IMR-90 (cell line): Measurements from ENCODE around the gene IL15RA. TPM values are rescaled to one million over a fixed set of nuclear protein-coding genes. Genes with fewer than 3 reads are reported as not detected.

Experiments used
- ATAC-seq: fragments of 200-7000 bp; cut with Tn5 transposase; 2 replicates; pipeline ENCODE4 v1.9.1; 2020; ENCODE audit warnings: low read depth, mild to moderate bottlenecking, moderate library complexity
- BruUV-seq: library from RNA; stranded (reverse); fragments of 400-500 nt; replicated peaks from 2 replicates; lab custom pipeline; 2021; lab: Mats Ljungman, UMichigan
- CTCF ChIA-PET: fragments of 300-600 bp; formaldehyde crosslinking; extraction: SDS; loops from one replicate; lab custom pipeline; 2021; ENCODE audit warnings: antibody characterized with exemption; lab: Yijun Ruan, JAX
- POLR2A ChIA-PET: fragments of 300-600 bp; sonication (Branson Sonifier 250); formaldehyde crosslinking; loops from one replicate; lab custom pipeline; 2022; ENCODE audit warnings: antibody characterized with exemption; ENCODE audit not compliant: unreplicated experiment; lab: Charles Lee
- DNase-seq: peaks from one replicate; pipeline ENCODE4 v3.0.0; 2013
- H2AFZ ChIP-seq: replicated peaks from 2 replicates; pipeline ENCODE3; 2013; ENCODE audit warnings: low read length, mild to moderate bottlenecking; ENCODE audit not compliant: poor library complexity
- H2AK5ac ChIP-seq: 2 replicates; pipeline ENCODE4 v1.6.1; 2013; ENCODE audit warnings: low read depth, low read length, inconsistent platforms
- H2AK9ac ChIP-seq: replicated peaks from 2 replicates; pipeline ENCODE3; 2013; ENCODE audit warnings: mild to moderate bottlenecking, low read depth, low read length, moderate library complexity; ENCODE audit not compliant: poor library complexity
- H2BK120ac ChIP-seq: 2 replicates; pipeline ENCODE4 v1.6.1; 2013; ENCODE audit warnings: low read depth, low read length, inconsistent platforms
- H2BK15ac ChIP-seq: 3 replicates; pipeline ENCODE4 v1.6.1; 2013; ENCODE audit warnings: low read depth, low read length, inconsistent platforms
- H2BK20ac ChIP-seq: 2 replicates; pipeline ENCODE4 v1.6.1; 2013; ENCODE audit warnings: low read depth, mild to moderate bottlenecking, inconsistent platforms, low read length, moderate library complexity
- H2BK5ac ChIP-seq: 2 replicates; pipeline ENCODE4 v1.6.1; 2013; ENCODE audit warnings: mild to moderate bottlenecking, low read depth, low read length, inconsistent platforms; ENCODE audit not compliant: poor library complexity, severe bottlenecking
- H3K14ac ChIP-seq: replicated peaks from 2 replicates; pipeline ENCODE4 v1.6.1; 2013; ENCODE audit warnings: low read depth, low read length, inconsistent platforms
- H3K18ac ChIP-seq: 2 replicates; pipeline ENCODE4 v1.6.1; 2013; ENCODE audit warnings: low read depth, low read length, control low read depth
- H3K23ac ChIP-seq: 2 replicates; pipeline ENCODE4 v1.6.1; 2013; ENCODE audit warnings: low read depth, low read length, inconsistent platforms
- H3K27ac ChIP-seq: 2 replicates; pipeline ENCODE4 v1.5.1; 2013; ENCODE audit warnings: mild to moderate bottlenecking, control low read depth, low read length; ENCODE audit not compliant: insufficient read depth
- H3K27me3 ChIP-seq: 2 replicates; pipeline ENCODE4 v1.6.1; 2013; ENCODE audit warnings: low read length; ENCODE audit not compliant: control insufficient read depth, insufficient read depth
- H3K36me3 ChIP-seq: 2 replicates; pipeline ENCODE4 v1.6.1; 2013; ENCODE audit warnings: low read length, mixed read lengths; ENCODE audit not compliant: control insufficient read depth, insufficient read depth
- H3K4ac ChIP-seq: 2 replicates; pipeline ENCODE4 v1.6.1; 2013; ENCODE audit warnings: low read depth, low read length, inconsistent platforms
- H3K4me1 ChIP-seq: 2 replicates; pipeline ENCODE4 v1.6.1; 2013; ENCODE audit warnings: low read length, mixed read lengths; ENCODE audit not compliant: control insufficient read depth, insufficient read depth
- H3K4me2 ChIP-seq: 2 replicates; pipeline ENCODE4 v1.6.1; 2013; ENCODE audit warnings: low read depth, mild to moderate bottlenecking, control low read depth, low read length, moderate library complexity
- H3K4me3 ChIP-seq: 2 replicates; pipeline ENCODE4 v1.5.1; 2013; ENCODE audit warnings: low read depth, mild to moderate bottlenecking, control low read depth, low read length, moderate library complexity; ENCODE audit not compliant: insufficient read depth
- H3K56ac ChIP-seq: 2 replicates; pipeline ENCODE4 v1.6.1; 2013; ENCODE audit warnings: low read length, inconsistent platforms; ENCODE audit not compliant: insufficient read depth; ENCODE audit errors: extremely low read depth
- H3K79me1 ChIP-seq, 2 experiments: 2 replicates each; pipeline ENCODE4 v1.6.1; 2013; ENCODE audit warnings: low read length in 2 of 2, inconsistent platforms in 1 of 2, low read depth in 1 of 2
- H3K9ac ChIP-seq: 2 replicates; pipeline ENCODE4 v1.6.1; 2013; ENCODE audit warnings: low read depth, low read length, control low read depth
- H3K9me1 ChIP-seq: 2 replicates; pipeline ENCODE4 v1.6.1; 2013; ENCODE audit warnings: low read length, inconsistent platforms; ENCODE audit not compliant: insufficient read depth
- H3K9me3 ChIP-seq: 2 replicates; pipeline ENCODE4 v1.6.1; 2013; ENCODE audit warnings: low read length; ENCODE audit not compliant: control insufficient read depth, insufficient read depth
- H4K20me1 ChIP-seq: 2 replicates; pipeline ENCODE4 v1.6.1; 2013; ENCODE audit warnings: low read length, inconsistent platforms; ENCODE audit not compliant: insufficient read depth
- H4K5ac ChIP-seq: 2 replicates; pipeline ENCODE4 v1.6.1; 2013; ENCODE audit warnings: mild to moderate bottlenecking, low read depth, low read length, control low read depth
- H4K8ac ChIP-seq, 2 experiments: 2 replicates each; pipeline ENCODE4 v1.6.1; 2013; ENCODE audit warnings: low read depth in 2 of 2, low read length in 2 of 2, control low read depth in 1 of 2, inconsistent platforms in 1 of 2
- H4K91ac ChIP-seq: 2 replicates; pipeline ENCODE4 v1.6.1; 2013; ENCODE audit warnings: low read depth, low read length, inconsistent platforms; ENCODE audit not compliant: insufficient read depth
- CEBPB ChIP-seq: IDR thresholded peaks from 2 replicates; pipeline ENCODE4 v1.6.1; 2012; ENCODE audit warnings: low read depth, low read length, improper control_type of control experiment
- CHD1 ChIP-seq: IDR thresholded peaks from 2 replicates; pipeline ENCODE4 v1.6.1; 2012; ENCODE audit warnings: low read depth, low read length, improper control_type of control experiment
- FOS ChIP-seq: fragments of 150-350 bp; IDR thresholded peaks from 2 replicates; pipeline ENCODE4 v1.6.1; 2016; ENCODE audit warnings: low read depth, low read length
- MAFK ChIP-seq: IDR thresholded peaks from 2 replicates; pipeline ENCODE4 v1.6.1; 2012; ENCODE audit warnings: low read depth, low read length, improper control_type of control experiment
- RAD21 ChIP-seq: IDR thresholded peaks from 2 replicates; pipeline ENCODE4 v1.6.1; 2012; ENCODE audit warnings: low read length, improper control_type of control experiment
- RCOR1 ChIP-seq: IDR thresholded peaks from 2 replicates; pipeline ENCODE4 v1.6.1; 2012; ENCODE audit warnings: mild to moderate bottlenecking, low read length, improper control_type of control experiment; ENCODE audit not compliant: insufficient replicate concordance
- RFX5 ChIP-seq: IDR thresholded peaks from 2 replicates; pipeline ENCODE4 v1.8.0; 2012; ENCODE audit warnings: low read depth, mild to moderate bottlenecking, low read length, moderate library complexity
- SMC3 ChIP-seq: fragments of 150-350 bp; IDR thresholded peaks from 2 replicates; pipeline ENCODE4 v1.6.1; 2016; ENCODE audit warnings: low read depth, mild to moderate bottlenecking, antibody characterized with exemption, low read length, moderate library complexity
- WGBS, 2 experiments: methylation state at CpG; one replicate each; pipeline versions ENCODE4 v1.1.5 to v1.1.7; 2013; ENCODE audit warnings: missing lambda C conversion rate in 2 of 2; ENCODE audit not compliant: insufficient read length in 1 of 2; ENCODE audit errors: extremely low coverage in 2 of 2; 5-methylcytosine and 5-hydroxymethylcytosine counted together
- dilution Hi-C: fragments of 300-500 bp; cut with HindIII; formaldehyde crosslinking; loops from one replicate; pipeline ENCODE4 v1.14.3; 2018; ENCODE audit warnings: low sequenced_read_pairs; ENCODE audit not compliant: unreplicated experiment
- in situ Hi-C: fragments of 300-500 bp; cut with MboI; formaldehyde crosslinking; loops from 3 replicates; pipeline ENCODE4 v1.14.3; 2019; ENCODE audit warnings: low sequenced_read_pairs, inconsistent platforms, mixed read lengths
- intact Hi-C: fragments of 100-400 bp; cut with micrococcal nuclease; formaldehyde crosslinking; loops from 2 replicates; pipeline ENCODE4 v1.10.0; 2022
- polyA plus RNA-seq, 3 experiments: library from polyadenylated mRNA; depleted of rRNA; stranded (reverse); fragments of >200 nt; gene quantifications; 2 replicates each; pipeline ENCODE4 v1.2.3, GENCODE V29; 2012; ENCODE audit warnings: low replicate concordance in 1 of 3
- total RNA-seq: library from RNA; depleted of rRNA; stranded (reverse); fragments of >200 nt; gene quantifications from 2 replicates; pipeline ENCODE4 v1.2.3, GENCODE V29; 2012
- TF ChIP-seq, protein P1 (sequence below): fragments of 150-350 bp; IDR thresholded peaks from 2 replicates; pipeline ENCODE4 v1.6.1; 2017; ENCODE audit warnings: mild to moderate bottlenecking, antibody characterized with exemption, low read length, low read depth
- TF ChIP-seq, protein P2 (sequence below): conservative IDR thresholded peaks from 2 replicates; pipeline ENCODE4 v1.5.1; 2012; ENCODE audit warnings: mild to moderate bottlenecking, low read depth, low read length, improper control_type of control experiment

The IL15RA gene
- total and polyA plus RNA-seq, 2 of the 4 experiments (the other 2 are of a cell fraction) = 2.0 to 7.6 TPM

DNA sequence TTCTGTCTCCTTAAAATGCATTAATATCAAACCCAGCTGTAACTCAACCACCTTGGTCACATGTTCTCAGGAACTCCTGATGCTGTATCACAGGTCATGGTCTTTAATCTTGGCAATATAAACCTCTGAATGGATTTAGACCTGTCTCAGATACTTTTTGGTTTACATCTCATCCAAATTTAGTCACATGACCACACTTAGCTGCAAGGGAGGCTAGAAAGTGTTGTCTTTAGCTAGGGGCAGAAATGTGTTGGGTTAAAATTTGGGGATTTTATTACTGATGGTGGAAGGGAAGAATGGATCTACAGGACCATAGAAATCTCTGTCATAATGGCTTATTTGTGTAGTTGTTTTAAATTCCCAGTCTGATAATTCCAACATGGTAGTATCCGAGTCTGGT, 29.6 kb upstream of the IL15RA start:
- H3K56ac ChIP-seq = no peak overlapping the region
- CTCF ChIA-PET = no interaction called here
- DNase-seq (no peak), ATAC-seq (no peak)
- in situ Hi-C loops (no loop called here), dilution Hi-C loops (no loop called here), intact Hi-C loops (no loop called here)
- no peak overlapping the region for H2AK9ac ChIP-seq
- H3K18ac ChIP-seq = no peak overlapping the region
- no peak overlapping the region for H2BK15ac ChIP-seq
- H3K79me1 ChIP-seq = no peaks in the 10 kb centered on the region
- H4K91ac ChIP-seq = no peak overlapping the region
- no peak overlapping the region for H3K4ac ChIP-seq
- POLR2A ChIA-PET = no interaction called here
- H3K9ac ChIP-seq = no peak overlapping the region
- H3K14ac ChIP-seq = no peak overlapping the region
- BruUV-seq = no TSS peak
- H2AFZ ChIP-seq = no peak overlapping the region
- WGBS, 2 experiments = no CpG with 5 or more reads among the region's 1 CpG
- no peak overlapping the region for H2AK5ac ChIP-seq
- H4K20me1 ChIP-seq = no peaks in the 10 kb centered on the region
- no peaks in the 10 kb centered on the region for H3K9me1 ChIP-seq
- H4K5ac ChIP-seq = no peak overlapping the region
- peaks cover 3% of the 10 kb centered on the region for H3K9me3 ChIP-seq
- H3K23ac ChIP-seq = no peak overlapping the region
- H3K4me2 ChIP-seq = no peak overlapping the region
- TF ChIP-seq RCOR1 (no peak), RFX5 (no peak), SMC3 (no peak), FOS (no peak), RAD21 (no peak), CHD1 (no peak), CEBPB (no peak), MAFK (no peak)
- TF ChIP-seq, protein P1, sequence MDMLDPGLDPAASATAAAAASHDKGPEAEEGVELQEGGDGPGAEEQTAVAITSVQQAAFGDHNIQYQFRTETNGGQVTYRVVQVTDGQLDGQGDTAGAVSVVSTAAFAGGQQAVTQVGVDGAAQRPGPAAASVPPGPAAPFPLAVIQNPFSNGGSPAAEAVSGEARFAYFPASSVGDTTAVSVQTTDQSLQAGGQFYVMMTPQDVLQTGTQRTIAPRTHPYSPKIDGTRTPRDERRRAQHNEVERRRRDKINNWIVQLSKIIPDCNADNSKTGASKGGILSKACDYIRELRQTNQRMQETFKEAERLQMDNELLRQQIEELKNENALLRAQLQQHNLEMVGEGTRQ = no peak
- TF ChIP-seq, protein P2, sequence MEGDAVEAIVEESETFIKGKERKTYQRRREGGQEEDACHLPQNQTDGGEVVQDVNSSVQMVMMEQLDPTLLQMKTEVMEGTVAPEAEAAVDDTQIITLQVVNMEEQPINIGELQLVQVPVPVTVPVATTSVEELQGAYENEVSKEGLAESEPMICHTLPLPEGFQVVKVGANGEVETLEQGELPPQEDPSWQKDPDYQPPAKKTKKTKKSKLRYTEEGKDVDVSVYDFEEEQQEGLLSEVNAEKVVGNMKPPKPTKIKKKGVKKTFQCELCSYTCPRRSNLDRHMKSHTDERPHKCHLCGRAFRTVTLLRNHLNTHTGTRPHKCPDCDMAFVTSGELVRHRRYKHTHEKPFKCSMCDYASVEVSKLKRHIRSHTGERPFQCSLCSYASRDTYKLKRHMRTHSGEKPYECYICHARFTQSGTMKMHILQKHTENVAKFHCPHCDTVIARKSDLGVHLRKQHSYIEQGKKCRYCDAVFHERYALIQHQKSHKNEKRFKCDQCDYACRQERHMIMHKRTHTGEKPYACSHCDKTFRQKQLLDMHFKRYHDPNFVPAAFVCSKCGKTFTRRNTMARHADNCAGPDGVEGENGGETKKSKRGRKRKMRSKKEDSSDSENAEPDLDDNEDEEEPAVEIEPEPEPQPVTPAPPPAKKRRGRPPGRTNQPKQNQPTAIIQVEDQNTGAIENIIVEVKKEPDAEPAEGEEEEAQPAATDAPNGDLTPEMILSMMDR = no peak
- no peak overlapping the region for H3K4me3 ChIP-seq
- no peaks in the 10 kb centered on the region for H3K36me3 ChIP-seq
- H3K27me3 ChIP-seq = peaks cover 8% of the 10 kb centered on the region
- H2BK5ac ChIP-seq = no peak overlapping the region
- peaks cover 6% of the 10 kb centered on the region for H3K4me1 ChIP-seq
- no peak overlapping the region for H2BK120ac ChIP-seq
- H3K27ac ChIP-seq = no peak overlapping the region
- no peak overlapping the region for H4K8ac ChIP-seq
- no peak overlapping the region for H2BK20ac ChIP-seq
